Endodermal cell (in vitro differentiated cells): ENCODE results near the gene ITGA5. TPM values are rescaled to one million over a fixed set of nuclear protein-coding genes. Genes with fewer than 3 reads are reported as not detected.
A peak's percentile ranks its signal among the peaks of the same experiment; 100 is the strongest.

Experiments used
- DNase-seq: peaks from one replicate; pipeline ENCODE4 v3.0.0-alpha.2; 2017
- H3K27ac ChIP-seq: 2 replicates; pipeline ENCODE4 v1.5.1; 2013; ENCODE audit warnings: mild to moderate bottlenecking, low read depth, low read length, moderate library complexity
- H3K27me3 ChIP-seq: 2 replicates; pipeline ENCODE4 v1.6.1; 2013; ENCODE audit warnings: mild to moderate bottlenecking, low read length, moderate library complexity; ENCODE audit not compliant: insufficient read depth, control insufficient read depth, poor library complexity, severe bottlenecking
- H3K36me3 ChIP-seq: 2 replicates; pipeline ENCODE4 v1.7.0; 2013; ENCODE audit warnings: mild to moderate bottlenecking, low read length, moderate library complexity; ENCODE audit not compliant: control insufficient read depth, insufficient read depth
- H3K4me1 ChIP-seq: one replicate; pipeline ENCODE4 v1.7.0; 2013; ENCODE audit warnings: low read length; ENCODE audit not compliant: control insufficient read depth, insufficient read depth
- H3K4me3 ChIP-seq: 2 replicates; pipeline ENCODE4 v1.5.1; 2013; ENCODE audit warnings: mild to moderate bottlenecking, low read length, moderate library complexity
- H3K9ac ChIP-seq: 2 replicates; pipeline ENCODE4 v1.6.1; 2013; ENCODE audit warnings: mild to moderate bottlenecking, low read length, moderate library complexity; ENCODE audit not compliant: poor library complexity, severe bottlenecking; ENCODE audit errors: extremely low read depth
- H3K9me3 ChIP-seq: 2 replicates; pipeline ENCODE4 v1.6.1; 2013; ENCODE audit warnings: mild to moderate bottlenecking, low read length, moderate library complexity; ENCODE audit not compliant: control insufficient read depth
- H3K27ac Mint-ChIP-seq: 2 replicates; pipeline ENCODE4 v1.8.0; 2020; ENCODE audit warnings: mixed read lengths
- H3K27me3 Mint-ChIP-seq: 2 replicates; pipeline ENCODE4 v1.8.0; 2021; ENCODE audit warnings: mild to moderate bottlenecking, mixed read lengths; ENCODE audit not compliant: insufficient read depth
- H3K36me3 Mint-ChIP-seq: 2 replicates; pipeline ENCODE4 v1.8.0; 2020; ENCODE audit warnings: low read depth, mixed read lengths
- H3K4me1 Mint-ChIP-seq: 2 replicates; pipeline ENCODE4 v1.8.0; 2020; ENCODE audit warnings: mixed read lengths
- H3K4me3 Mint-ChIP-seq: 2 replicates; pipeline ENCODE4 v1.8.0; 2020; ENCODE audit warnings: mild to moderate bottlenecking, moderate library complexity, mixed read lengths
- H3K9me3 Mint-ChIP-seq: 2 replicates; pipeline ENCODE4 v1.8.0; 2020; ENCODE audit warnings: mild to moderate bottlenecking, mixed read lengths
- CTCF ChIP-seq: fragments of 200-600 bp; sonication (generic); conservative IDR thresholded peaks from 2 replicates; pipeline ENCODE4 v1.5.0; 2021; ENCODE audit warnings: antibody characterized with exemption, mild to moderate bottlenecking
- WGBS, 2 experiments: methylation state at CpG; one replicate each; pipeline versions ENCODE4 v1.1.5 to v1.1.7; 2013; ENCODE audit warnings: missing lambda C conversion rate in 2 of 2, mixed read lengths in 1 of 2; ENCODE audit not compliant: insufficient coverage in 1 of 2, insufficient read length in 1 of 2; 5-methylcytosine and 5-hydroxymethylcytosine counted together
- total RNA-seq, 2 donors: library from RNA; stranded (reverse); fragmentation: NEBNext Ultra II Directional in 1 of 2; extraction: Animal tissue kit (Norgen Biotek cat#: 25700) in 1 of 2; gene quantifications; 2 replicates in 1 of 2; 3 replicates in 1 of 2; pipeline ENCODE4 v1.2.1, GENCODE V29; 2021

Gene ITGA5
- total RNA-seq, 2 donors from 2014 or later: 189 to 243 TPM

- peaks cover 41% of the 10 kb centered on the region for H3K36me3 ChIP-seq
- peaks cover 6% of the 10 kb centered on the region for H3K4me1 ChIP-seq
- DNase-seq: no peak
- Mint-ChIP-seq H3K27ac (no peak overlapping the region), H3K9me3 (no peaks in the 10 kb centered on the region), H3K4me1 (peaks cover 35% of the 10 kb centered on the region), H3K27me3 (peaks cover 18% of the 10 kb centered on the region), H3K4me3 (no peak overlapping the region), H3K36me3 (peaks cover 44% of the 10 kb centered on the region)
- H3K27me3 ChIP-seq: no peaks in the 10 kb centered on the region
- TF ChIP-seq CTCF: no peak
- no peak overlapping the region for H3K4me3 ChIP-seq
- H3K27ac ChIP-seq: peak overlapping the region; percentile 75
- H3K9ac ChIP-seq: no peak overlapping the region
- H3K9me3 ChIP-seq: no peaks in the 10 kb centered on the region
- WGBS, 2 experiments: 89 to 92% methylated on average over 8 of the region's 8 CpGs
These were observed 26.4 kb downstream of the ITGA5 start for GRCh38 chr12:54392485-54393206.

- DNase-seq: peak; percentile 96
- Mint-ChIP-seq H3K36me3 (peaks cover 27% of the 10 kb centered on the region), H3K27me3 (peaks cover 18% of the 10 kb centered on the region), H3K4me3 (peak overlapping the region; percentile 72), H3K27ac (no peak overlapping the region), H3K9me3 (no peaks in the 10 kb centered on the region), H3K4me1 (peaks cover 49% of the 10 kb centered on the region)
- Histone ChIP-seq H3K27ac (peak overlapping the region; percentile 37), H3K27me3 (no peaks in the 10 kb centered on the region), H3K4me1 (peaks cover 12% of the 10 kb centered on the region), H3K9me3 (no peaks in the 10 kb centered on the region), H3K9ac (no peak overlapping the region), H3K4me3 (peak overlapping the region; percentile 83), H3K36me3 (peaks cover 23% of the 10 kb centered on the region)
- 2 to 3% methylated on average over 12 to 46 of the region's 51 CpGs for WGBS, 2 experiments
- peak; percentile 60 for TF ChIP-seq CTCF
These were observed 28.2 kb downstream of the ITGA5 start for GRCh38 chr12:54390668-54391551.

DNA sequence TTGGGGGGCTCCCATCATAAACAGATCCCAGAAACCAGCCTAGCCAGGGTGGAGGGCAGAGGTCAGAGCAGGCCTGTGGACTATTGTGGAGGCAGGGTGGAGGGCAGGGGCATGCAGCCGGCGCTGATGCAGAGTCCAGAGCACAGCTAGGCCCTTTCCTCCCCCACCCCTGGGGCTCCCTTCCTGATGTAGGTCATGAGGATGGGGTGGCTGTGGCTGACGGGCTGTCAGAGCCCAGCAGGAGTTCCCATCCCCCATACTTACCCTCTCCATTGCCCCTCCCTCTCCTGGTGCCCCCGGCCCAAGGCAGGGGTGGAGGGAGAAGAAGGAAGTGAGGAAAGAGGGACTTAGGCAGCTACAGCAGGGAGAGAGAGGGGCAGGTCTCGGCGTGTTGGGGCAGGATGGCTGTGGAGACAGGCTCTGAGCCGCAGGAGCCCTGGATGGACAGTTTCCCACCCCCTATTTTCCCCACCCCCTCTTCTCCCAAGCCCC lies 28.8 kb downstream of the ITGA5 start:
- no peak overlapping the region for H3K9ac ChIP-seq
- peaks cover 54% of the 10 kb centered on the region for H3K4me1 Mint-ChIP-seq
- peaks cover 18% of the 10 kb centered on the region for H3K36me3 ChIP-seq
- peaks cover 17% of the 10 kb centered on the region for H3K4me1 ChIP-seq
- H3K27me3 Mint-ChIP-seq: peaks cover 18% of the 10 kb centered on the region
- H3K27me3 ChIP-seq: no peaks in the 10 kb centered on the region
- peak; percentile 80 for DNase-seq
- H3K4me3 Mint-ChIP-seq: peak overlapping the region; percentile 72
- no peaks in the 10 kb centered on the region for H3K9me3 ChIP-seq
- peak overlapping the region; percentile 83 for H3K4me3 ChIP-seq
- TF ChIP-seq CTCF: no peak
- no peaks in the 10 kb centered on the region for H3K9me3 Mint-ChIP-seq
- no peak overlapping the region for H3K27ac ChIP-seq
- peaks cover 20% of the 10 kb centered on the region for H3K36me3 Mint-ChIP-seq
- no peak overlapping the region for H3K27ac Mint-ChIP-seq
- WGBS, 2 experiments: 33% methylated on average over 1 of the region's 7 CpGs; no CpG with 5 or more reads in 1 of the 2 experiments
